HFFc6 (cell line): ENCODE measurements around the gene SLC26A11. TPM values are rescaled to one million over a fixed set of nuclear protein-coding genes. Genes with fewer than 3 reads are reported as not detected.
"Not testable (repeated sequence)": the region's sequence is repeated elsewhere in the genome, so short reads cannot be mapped to it uniquely, and the experiment has no call there.

ENCODE experiments used
- DNase-seq: peaks from one replicate; pipeline ENCODE4 v3.0.0-alpha.2; 2018
- H3K27ac Mint-ChIP-seq: 2 replicates; pipeline ENCODE4 v1.8.0; 2020; ENCODE audit warnings: mild to moderate bottlenecking, mixed read lengths
- H3K27me3 Mint-ChIP-seq: 2 replicates; pipeline ENCODE4 v1.8.0; 2021; ENCODE audit warnings: mild to moderate bottlenecking, moderate library complexity, mixed read lengths; ENCODE audit not compliant: insufficient read depth
- H3K36me3 Mint-ChIP-seq: 2 replicates; pipeline ENCODE4 v1.8.0; 2021; ENCODE audit warnings: low read depth, mixed read lengths
- H3K4me1 Mint-ChIP-seq: 2 replicates; pipeline ENCODE4 v1.8.0; 2020; ENCODE audit warnings: low read depth, mixed read lengths
- H3K4me3 Mint-ChIP-seq: 2 replicates; pipeline ENCODE4 v1.8.0; 2020; ENCODE audit warnings: mild to moderate bottlenecking, moderate library complexity, mixed read lengths
- H3K9me3 Mint-ChIP-seq: 2 replicates; pipeline ENCODE4 v1.8.0; 2020; ENCODE audit warnings: mild to moderate bottlenecking, mixed read lengths
- total RNA-seq, 6 experiments: library from RNA; stranded (reverse); fragmentation: NEBNext Ultra II Directional; extraction: Animal tissue kit (Norgen Biotek cat#: 25700); gene quantifications; 2 replicates in 1 of 6; 3 replicates in 5 of 6; pipeline ENCODE4 v1.2.3, GENCODE V29; 2021
- TF ChIP-seq, protein P1 (sequence below): fragments of 200-600 bp; sonication (generic); IDR thresholded peaks from 2 replicates; pipeline ENCODE4 v1.5.0; 2021; ENCODE audit warnings: antibody characterized with exemption, mild to moderate bottlenecking

The SLC26A11 gene
- total RNA-seq, 6 experiments from 2014 or later: 11.4 to 13.6 (median 12.5) TPM

DNA sequence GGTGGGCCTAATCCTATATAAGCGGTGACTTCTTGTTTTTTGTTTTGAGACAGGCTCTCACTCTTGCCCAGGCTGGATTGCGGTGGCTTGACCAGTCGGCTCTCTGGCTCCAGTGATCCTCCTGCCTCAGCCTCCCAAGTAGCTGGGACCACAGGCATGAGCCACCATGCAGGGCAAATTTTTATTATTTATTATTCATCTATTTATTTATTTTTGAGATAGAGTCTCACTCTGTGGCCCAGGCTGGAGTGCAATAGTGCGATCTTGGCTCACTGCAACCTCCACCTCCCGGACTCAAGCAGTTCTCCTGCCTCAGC lies 35.8 kb downstream of the SLC26A11 start:
- Mint-ChIP-seq H3K4me3 (no peak overlapping the region), H3K36me3 (no peaks in the 10 kb centered on the region; the same call in 1 of the 2 replicates), H3K4me1 (peaks cover 41% of the 10 kb centered on the region), H3K27ac (peak overlapping the region; percentile 95), H3K27me3 (peaks cover 2% of the 10 kb centered on the region; the same call in 1 of the 2 replicates), H3K9me3 (no peaks in the 10 kb centered on the region)
- TF ChIP-seq, protein P1, sequence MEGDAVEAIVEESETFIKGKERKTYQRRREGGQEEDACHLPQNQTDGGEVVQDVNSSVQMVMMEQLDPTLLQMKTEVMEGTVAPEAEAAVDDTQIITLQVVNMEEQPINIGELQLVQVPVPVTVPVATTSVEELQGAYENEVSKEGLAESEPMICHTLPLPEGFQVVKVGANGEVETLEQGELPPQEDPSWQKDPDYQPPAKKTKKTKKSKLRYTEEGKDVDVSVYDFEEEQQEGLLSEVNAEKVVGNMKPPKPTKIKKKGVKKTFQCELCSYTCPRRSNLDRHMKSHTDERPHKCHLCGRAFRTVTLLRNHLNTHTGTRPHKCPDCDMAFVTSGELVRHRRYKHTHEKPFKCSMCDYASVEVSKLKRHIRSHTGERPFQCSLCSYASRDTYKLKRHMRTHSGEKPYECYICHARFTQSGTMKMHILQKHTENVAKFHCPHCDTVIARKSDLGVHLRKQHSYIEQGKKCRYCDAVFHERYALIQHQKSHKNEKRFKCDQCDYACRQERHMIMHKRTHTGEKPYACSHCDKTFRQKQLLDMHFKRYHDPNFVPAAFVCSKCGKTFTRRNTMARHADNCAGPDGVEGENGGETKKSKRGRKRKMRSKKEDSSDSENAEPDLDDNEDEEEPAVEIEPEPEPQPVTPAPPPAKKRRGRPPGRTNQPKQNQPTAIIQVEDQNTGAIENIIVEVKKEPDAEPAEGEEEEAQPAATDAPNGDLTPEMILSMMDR: no peak
- no peak for DNase-seq

DNA sequence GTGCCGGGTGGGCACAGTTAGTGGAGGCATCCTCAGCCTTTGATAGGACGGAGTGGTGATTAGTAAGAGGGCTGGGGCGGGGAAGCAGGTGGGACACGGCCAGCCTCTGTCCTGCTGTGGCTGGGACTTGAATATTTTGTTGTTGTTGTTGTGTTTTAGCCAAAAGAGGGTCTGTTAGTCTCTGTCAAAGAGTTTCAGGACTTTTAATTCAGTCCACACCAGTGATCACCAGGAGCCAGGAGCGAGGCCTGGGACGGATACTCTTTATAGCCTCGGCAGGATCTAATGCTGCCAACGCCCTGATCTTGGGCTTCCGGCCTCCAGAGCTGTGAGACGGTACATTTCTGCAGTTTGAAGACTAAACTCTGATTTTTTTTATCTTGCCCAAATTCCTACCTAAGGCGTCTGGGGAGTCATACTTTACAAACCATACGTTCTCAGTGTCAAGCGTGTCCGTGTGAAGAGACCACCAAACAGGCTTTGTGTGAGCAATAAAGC lies 37.5 kb downstream of the SLC26A11 start:
- Mint-ChIP-seq H3K27me3 (peaks cover 8% of the 10 kb centered on the region), H3K4me1 (peaks cover 56% of the 10 kb centered on the region), H3K4me3 (no peak overlapping the region), H3K9me3 (no peaks in the 10 kb centered on the region), H3K27ac (no peak overlapping the region), H3K36me3 (no peaks in the 10 kb centered on the region)
- no peak for DNase-seq
- TF ChIP-seq, protein P1: no peak

DNA sequence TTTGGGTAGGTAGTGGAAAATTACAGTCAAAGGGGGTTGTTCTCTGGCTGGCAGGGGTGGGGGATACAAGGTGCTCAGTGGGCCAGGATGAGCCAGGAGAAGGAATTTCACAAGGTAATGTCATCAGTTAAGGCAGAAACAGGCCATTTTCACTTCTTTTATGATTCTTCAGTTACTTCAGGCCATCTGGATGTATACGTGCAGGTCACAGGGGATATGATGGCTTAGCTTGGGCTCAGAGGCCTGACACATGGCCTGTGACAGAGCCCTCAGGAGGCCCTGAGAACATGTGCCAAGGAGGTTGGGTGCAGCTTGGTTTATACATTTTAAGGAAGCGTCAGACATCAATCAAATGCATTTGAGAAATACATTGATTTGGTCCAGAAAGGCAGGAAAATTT lies 38.1 kb downstream of the SLC26A11 start:
- H3K9me3 Mint-ChIP-seq, H3K36me3 Mint-ChIP-seq, H3K27me3 Mint-ChIP-seq, H3K27ac Mint-ChIP-seq, H3K4me3 Mint-ChIP-seq, DNase-seq: not testable (repeated sequence)
- H3K4me1 Mint-ChIP-seq: peaks cover 54% of the 10 kb centered on the region

GRCh38 chr17:80259457-80260068 lies 39.3 kb downstream of the SLC26A11 start:
- H3K4me3 Mint-ChIP-seq: peak overlapping the region; percentile 88
- no peaks in the 10 kb centered on the region for H3K9me3 Mint-ChIP-seq
- H3K4me1 Mint-ChIP-seq: peaks cover 42% of the 10 kb centered on the region
- H3K36me3 Mint-ChIP-seq: no peaks in the 10 kb centered on the region
- H3K27me3 Mint-ChIP-seq: peaks cover 8% of the 10 kb centered on the region
- TF ChIP-seq, protein P1: no peak
- DNase-seq: peak; percentile 17
- peak overlapping the region; percentile 92 for H3K27ac Mint-ChIP-seq

- Mint-ChIP-seq H3K4me3 (peak overlapping the region; percentile 88), H3K27me3 (peaks cover 8% of the 10 kb centered on the region), H3K36me3 (no peaks in the 10 kb centered on the region), H3K27ac (peak overlapping the region; percentile 92), H3K4me1 (peaks cover 36% of the 10 kb centered on the region), H3K9me3 (no peaks in the 10 kb centered on the region)
- peak; percentile 54 for DNase-seq
- TF ChIP-seq, protein P1: no peak; the same call in 1 of the 2 replicates
Observed at GRCh38 chr17:80260069-80260535, 39.9 kb downstream of the SLC26A11 start.

GRCh38 chr17:80260791-80261158 lies 40.5 kb downstream of the SLC26A11 start, which contains the start of gene RNF213:
RNF213 (plus strand) TSS chr17:80260852; CDS start chr17:80263682, 2,830 bp downstream.
- DNase-seq: no peak
- TF ChIP-seq, protein P1: no peak
- Mint-ChIP-seq H3K4me3 (peak within 1 kb of the TSS; percentile 88), H3K36me3 (peaks cover 4% of the 10 kb centered on the region), H3K27me3 (peaks cover 8% of the 10 kb centered on the region), H3K9me3 (no peaks in the 10 kb centered on the region), H3K4me1 (peaks cover 29% of the 10 kb centered on the region), H3K27ac (peak within 1 kb of the TSS; percentile 92)
